Vagina (tissue), 2 donors: ENCODE results near the gene ZNF680. TPM values are rescaled to one million over a fixed set of nuclear protein-coding genes. Genes with fewer than 3 reads are reported as not detected.
"Not testable (repeated sequence)": the region's sequence is repeated elsewhere in the genome, so short reads cannot be mapped to it uniquely, and the experiment has no call there.

Experiments used
- DNase-seq, 2 donors: peaks; one replicate each; pipeline ENCODE4 v3.0.0-alpha.2; 2017; ENCODE audit errors: extremely low spot score in 2 of 2
- H3K27ac ChIP-seq: fragments of 200-600 bp; sonication (generic); one replicate; pipeline ENCODE4 v1.5.1; 2019
- H3K27me3 ChIP-seq: fragments of 200-600 bp; sonication (generic); one replicate; pipeline ENCODE4 v1.5.1; 2019
- H3K36me3 ChIP-seq, 2 donors: fragments of 200-600 bp; sonication (generic); one replicate each; pipeline ENCODE4 v1.5.1; 2017 to 2019
- H3K4me1 ChIP-seq: fragments of 200-600 bp; sonication (generic); one replicate; pipeline ENCODE4 v1.5.1; 2019
- H3K4me3 ChIP-seq, 2 donors: fragments of 200-600 bp; sonication (generic); 1 replicate in 1 of 2; 2 replicates in 1 of 2; pipeline ENCODE4 v1.5.1; 2016 to 2019
- H3K9me3 ChIP-seq: fragments of 200-600 bp; sonication (generic); one replicate; pipeline ENCODE4 v1.5.1; 2019
- POLR2A ChIP-seq, 2 donors: fragments of 450-650 bp; IDR thresholded peaks; one replicate each; pipeline ENCODE4 v1.6.1; 2017; ENCODE audit warnings: antibody characterized with exemption in 2 of 2, mild to moderate bottlenecking in 2 of 2, moderate library complexity in 2 of 2
- POLR2AphosphoS5 ChIP-seq, 2 donors: sonication (generic); formaldehyde crosslinking; IDR thresholded peaks; one replicate each; pipeline ENCODE4 v1.9.0; 2017; ENCODE audit warnings: antibody characterized with exemption in 2 of 2, mild to moderate bottlenecking in 2 of 2, low read depth in 1 of 2; ENCODE audit not compliant: insufficient read depth in 1 of 2
- intact Hi-C: fragments of 100-400 bp; cut with DNase I; formaldehyde crosslinking; loops from one replicate; pipeline ENCODE4 v1.15.1; 2023
- total RNA-seq: library from RNA; depleted of rRNA; stranded (reverse); fragments of >200 nt; gene quantifications from one replicate; pipeline ENCODE4 v1.2.3, GENCODE V29; 2016
- TF ChIP-seq, protein P1 (sequence below), 3 experiments: fragments of 450-650 bp in 2 of 3; fragments of 200-600 bp in 1 of 3; sonication (generic) in 1 of 3; IDR thresholded peaks; one replicate each; pipeline ENCODE4 v1.5.1; 2017 to 2019; ENCODE audit warnings: antibody characterized with exemption in 3 of 3, mild to moderate bottlenecking in 2 of 3, moderate library complexity in 2 of 3

Gene ZNF680
- total RNA-seq, 1 donor from 2014 or later: 22.1 TPM

DNA sequence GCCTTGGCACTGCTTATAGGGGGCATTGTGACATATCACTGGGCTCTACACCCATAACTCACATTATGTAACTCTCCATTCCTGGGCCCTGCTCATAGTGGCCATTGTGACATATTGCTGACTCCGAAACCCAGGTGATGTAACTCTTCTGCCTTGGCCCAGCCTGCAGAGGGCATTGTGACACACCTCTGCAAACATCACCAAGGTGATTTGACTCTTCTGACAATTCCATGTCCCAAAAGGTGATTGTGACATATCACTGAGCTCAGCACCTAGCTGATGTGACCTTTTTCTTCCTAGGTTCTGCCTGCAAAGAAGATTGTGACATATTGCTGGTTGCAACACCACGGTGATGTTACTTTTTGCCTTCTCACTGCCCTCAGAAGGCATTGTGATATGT lies 36.5 kb upstream of the ZNF680 start:
- peak in 1 of 2 donors; percentile 58 for DNase-seq
- no peak for TF ChIP-seq POLR2A (IDR thresholded peaks at IDR 0.05)
- H3K4me3 ChIP-seq: no peak overlapping the region
- H3K36me3 ChIP-seq: no peaks in the 10 kb centered on the region
- H3K9me3 ChIP-seq: no peaks in the 10 kb centered on the region
- intact Hi-C loops: no loop called here
- no peaks in the 10 kb centered on the region for H3K27me3 ChIP-seq
- H3K27ac ChIP-seq: no peak overlapping the region
- H3K4me1 ChIP-seq: no peaks in the 10 kb centered on the region

DNA sequence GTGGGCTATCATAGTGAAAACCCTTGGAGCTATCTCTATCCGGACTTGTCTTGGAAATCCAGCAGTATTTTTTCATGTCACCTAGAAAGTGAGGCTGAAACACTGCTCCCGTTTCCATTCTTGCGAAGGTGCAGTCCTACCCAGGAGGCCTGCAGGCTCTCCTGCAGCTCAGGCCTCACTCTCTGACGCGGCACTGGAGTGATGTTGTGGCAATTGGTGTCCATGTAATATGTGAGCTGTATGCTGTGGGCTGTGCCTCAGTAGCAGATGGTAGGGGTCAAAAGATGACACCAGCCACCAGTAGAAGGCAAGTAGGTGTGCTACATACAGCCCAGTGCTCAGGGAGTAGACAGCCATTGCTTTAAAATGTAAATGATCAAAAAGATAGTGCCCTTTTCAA lies 28.1 kb upstream of the ZNF680 start:
- no peaks in the 10 kb centered on the region for H3K9me3 ChIP-seq
- H3K27ac ChIP-seq: no peak overlapping the region
- no peak for DNase-seq
- no peaks in the 10 kb centered on the region for H3K4me1 ChIP-seq
- no peak for TF ChIP-seq POLR2A (IDR thresholded peaks at IDR 0.05)
- no peak for TF ChIP-seq POLR2AphosphoS5 (IDR thresholded peaks at IDR 0.05; ENCODE audit: insufficient read depth in 1 of 2, low read depth in 1 of 2)
- TF ChIP-seq, protein P1, sequence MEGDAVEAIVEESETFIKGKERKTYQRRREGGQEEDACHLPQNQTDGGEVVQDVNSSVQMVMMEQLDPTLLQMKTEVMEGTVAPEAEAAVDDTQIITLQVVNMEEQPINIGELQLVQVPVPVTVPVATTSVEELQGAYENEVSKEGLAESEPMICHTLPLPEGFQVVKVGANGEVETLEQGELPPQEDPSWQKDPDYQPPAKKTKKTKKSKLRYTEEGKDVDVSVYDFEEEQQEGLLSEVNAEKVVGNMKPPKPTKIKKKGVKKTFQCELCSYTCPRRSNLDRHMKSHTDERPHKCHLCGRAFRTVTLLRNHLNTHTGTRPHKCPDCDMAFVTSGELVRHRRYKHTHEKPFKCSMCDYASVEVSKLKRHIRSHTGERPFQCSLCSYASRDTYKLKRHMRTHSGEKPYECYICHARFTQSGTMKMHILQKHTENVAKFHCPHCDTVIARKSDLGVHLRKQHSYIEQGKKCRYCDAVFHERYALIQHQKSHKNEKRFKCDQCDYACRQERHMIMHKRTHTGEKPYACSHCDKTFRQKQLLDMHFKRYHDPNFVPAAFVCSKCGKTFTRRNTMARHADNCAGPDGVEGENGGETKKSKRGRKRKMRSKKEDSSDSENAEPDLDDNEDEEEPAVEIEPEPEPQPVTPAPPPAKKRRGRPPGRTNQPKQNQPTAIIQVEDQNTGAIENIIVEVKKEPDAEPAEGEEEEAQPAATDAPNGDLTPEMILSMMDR (IDR thresholded peaks at IDR 0.05): no peak
- H3K36me3 ChIP-seq: no peaks in the 10 kb centered on the region
- H3K27me3 ChIP-seq: no peaks in the 10 kb centered on the region
- no peak overlapping the region for H3K4me3 ChIP-seq
- intact Hi-C loops: no loop called here

DNA sequence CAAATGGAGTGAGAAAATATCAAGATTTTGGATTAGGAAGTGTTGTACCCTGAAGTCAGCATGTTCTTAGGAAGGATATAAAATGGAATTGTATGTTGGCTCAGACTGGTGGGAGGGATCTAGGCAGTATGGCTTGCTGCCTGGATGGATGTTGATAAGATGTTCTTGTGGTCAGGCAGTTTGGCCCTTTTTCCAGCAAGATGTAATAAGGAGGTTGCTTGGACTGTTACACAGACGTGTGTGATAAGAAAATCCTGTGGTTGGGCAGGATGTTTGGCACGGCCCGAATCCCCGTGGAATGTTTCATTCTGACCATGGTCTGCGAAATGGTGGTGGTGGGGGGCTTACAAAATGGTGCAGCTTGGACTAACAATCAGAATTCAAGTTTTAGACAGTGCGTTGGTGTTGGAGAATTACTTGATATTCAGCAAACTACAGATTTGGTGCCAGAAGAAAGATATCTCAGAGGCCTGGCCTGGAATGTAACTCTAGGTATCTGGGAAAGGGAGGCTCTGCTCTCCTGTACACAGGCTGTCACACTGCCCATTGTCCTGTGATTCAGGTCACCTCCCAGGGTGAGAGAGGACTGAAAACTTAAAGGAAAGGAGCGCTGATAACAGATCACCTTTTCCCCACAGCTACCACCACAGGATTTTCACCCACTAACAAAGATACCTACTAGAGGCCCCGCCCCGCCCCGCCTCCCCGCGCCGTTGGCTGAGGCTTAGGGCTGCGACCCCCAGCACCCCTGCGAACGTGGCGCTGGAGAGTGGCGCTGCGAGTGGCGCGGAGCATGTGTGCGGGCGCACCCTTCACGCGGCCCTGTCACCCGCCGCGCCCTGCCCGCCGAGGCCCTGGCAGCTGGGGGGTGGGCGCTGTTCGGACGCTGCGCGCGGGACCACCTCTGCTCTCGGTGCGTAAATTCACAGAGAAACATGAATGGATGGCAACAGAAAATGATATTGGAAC lies 19.3 kb upstream of the ZNF680 start:
- no peaks in the 10 kb centered on the region for H3K9me3 ChIP-seq
- no peak overlapping the region for H3K4me3 ChIP-seq
- H3K27ac ChIP-seq: no peak overlapping the region
- DNase-seq: no peak
- intact Hi-C loops: no loop called here
- no peaks in the 10 kb centered on the region for H3K36me3 ChIP-seq
- H3K4me1 ChIP-seq: no peaks in the 10 kb centered on the region
- TF ChIP-seq, protein P1 (IDR thresholded peaks at IDR 0.05): no peak
- no peak for TF ChIP-seq POLR2AphosphoS5 (IDR thresholded peaks at IDR 0.05; ENCODE audit: insufficient read depth in 1 of 2, low read depth in 1 of 2)
- TF ChIP-seq POLR2A (IDR thresholded peaks at IDR 0.05): no peak
- H3K27me3 ChIP-seq: no peaks in the 10 kb centered on the region

DNA sequence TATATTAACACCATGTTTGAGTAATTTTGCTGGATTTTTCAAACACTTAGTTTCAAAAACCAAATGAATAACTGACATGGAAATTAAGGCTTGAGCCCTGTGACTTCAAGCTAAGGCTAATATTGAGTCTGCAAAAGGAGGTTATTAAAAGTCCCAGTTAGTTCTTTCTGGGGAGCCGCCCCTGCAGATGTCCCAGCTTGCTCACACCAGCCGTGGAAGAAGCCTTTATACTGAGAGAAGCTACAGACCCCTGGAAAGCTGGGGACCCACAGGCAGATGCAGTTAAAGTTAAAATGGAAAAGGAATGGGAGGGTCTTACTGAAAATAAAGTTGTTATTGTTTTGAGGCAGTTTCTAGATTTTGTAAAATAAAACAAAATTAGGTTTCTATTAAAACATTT lies 18.5 kb upstream of the ZNF680 start:
- H3K36me3 ChIP-seq: no peaks in the 10 kb centered on the region
- H3K27me3 ChIP-seq: no peaks in the 10 kb centered on the region
- no peak for DNase-seq
- H3K4me1 ChIP-seq: no peaks in the 10 kb centered on the region
- no peak overlapping the region for H3K27ac ChIP-seq
- TF ChIP-seq POLR2A (IDR thresholded peaks at IDR 0.05) (no peak), POLR2AphosphoS5 (IDR thresholded peaks at IDR 0.05; ENCODE audit: insufficient read depth in 1 of 2, low read depth in 1 of 2) (no peak)
- TF ChIP-seq, protein P1 (IDR thresholded peaks at IDR 0.05): no peak
- no peaks in the 10 kb centered on the region for H3K9me3 ChIP-seq
- intact Hi-C loops: no loop called here
- no peak overlapping the region for H3K4me3 ChIP-seq

DNA sequence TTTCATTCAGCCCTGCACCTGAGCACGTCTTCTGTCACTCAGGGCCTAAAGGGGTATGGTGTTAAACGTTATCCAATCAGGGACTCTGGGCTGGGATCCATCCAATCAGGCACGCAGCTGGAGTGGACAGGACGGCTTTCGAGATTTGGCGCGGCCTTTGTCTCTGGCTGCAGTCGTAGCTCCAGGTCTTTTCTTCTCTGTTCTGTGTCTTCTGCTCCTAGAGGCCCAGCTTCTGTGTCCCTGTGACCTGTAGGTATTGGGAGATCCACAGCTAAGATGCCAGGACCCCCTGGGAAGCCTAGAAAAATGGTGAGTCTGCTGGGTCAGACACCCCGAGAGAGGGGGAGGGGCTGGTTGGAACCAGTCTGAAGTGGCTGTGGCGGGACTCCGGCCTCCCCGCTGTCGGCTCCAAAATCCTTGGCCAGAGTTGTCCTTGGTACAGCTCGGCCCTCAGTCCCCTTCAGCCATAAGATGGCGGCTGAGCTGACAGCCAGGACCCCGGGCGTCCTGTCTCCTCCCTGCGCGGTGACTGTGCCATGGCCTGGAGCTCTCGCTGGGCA lies 11.7 kb upstream of the ZNF680 start:
- H3K27me3 ChIP-seq: no peaks in the 10 kb centered on the region
- DNase-seq: no peak
- no peak overlapping the region for H3K27ac ChIP-seq
- peaks cover 6% of the 10 kb centered on the region for H3K4me1 ChIP-seq
- no peaks in the 10 kb centered on the region for H3K36me3 ChIP-seq
- H3K9me3 ChIP-seq: no peaks in the 10 kb centered on the region
- H3K4me3 ChIP-seq: peak overlapping the region; percentile 13 to 43
- intact Hi-C loops: no loop called here
- TF ChIP-seq POLR2AphosphoS5 (IDR thresholded peaks at IDR 0.05; ENCODE audit: insufficient read depth in 1 of 2, low read depth in 1 of 2): no peak
- TF ChIP-seq POLR2A (IDR thresholded peaks at IDR 0.05): no peak
- TF ChIP-seq, protein P1 (IDR thresholded peaks at IDR 0.05): no peak

DNA sequence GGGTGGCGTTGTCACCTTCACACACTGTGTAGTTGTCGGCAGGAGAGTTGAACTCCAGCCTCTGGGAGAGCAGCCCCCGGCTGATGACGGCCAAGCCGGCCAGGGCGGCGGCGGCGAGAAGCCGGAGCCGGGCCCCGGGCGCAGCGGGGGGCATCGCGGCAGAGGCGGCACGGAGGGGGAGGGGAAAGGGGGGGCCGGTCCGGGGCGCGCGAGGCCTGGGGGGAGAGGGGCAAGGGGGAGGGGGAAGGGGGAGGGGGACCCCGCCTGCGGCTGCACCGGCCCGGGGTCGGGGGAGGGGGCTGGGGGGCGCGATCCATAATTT lies 7.4 kb upstream of the ZNF680 start:
- intact Hi-C loops, H3K27ac ChIP-seq, H3K9me3 ChIP-seq, H3K36me3 ChIP-seq, DNase-seq, H3K27me3 ChIP-seq: not testable (repeated sequence)
- peak overlapping the region; percentile 45 to 71 for H3K4me3 ChIP-seq
- peaks cover 11% of the 10 kb centered on the region for H3K4me1 ChIP-seq
